ENCODE data around the gene ARL4C.

ARL4C gene, protein sequence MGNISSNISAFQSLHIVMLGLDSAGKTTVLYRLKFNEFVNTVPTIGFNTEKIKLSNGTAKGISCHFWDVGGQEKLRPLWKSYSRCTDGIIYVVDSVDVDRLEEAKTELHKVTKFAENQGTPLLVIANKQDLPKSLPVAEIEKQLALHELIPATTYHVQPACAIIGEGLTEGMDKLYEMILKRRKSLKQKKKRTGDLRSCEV

DNA sequence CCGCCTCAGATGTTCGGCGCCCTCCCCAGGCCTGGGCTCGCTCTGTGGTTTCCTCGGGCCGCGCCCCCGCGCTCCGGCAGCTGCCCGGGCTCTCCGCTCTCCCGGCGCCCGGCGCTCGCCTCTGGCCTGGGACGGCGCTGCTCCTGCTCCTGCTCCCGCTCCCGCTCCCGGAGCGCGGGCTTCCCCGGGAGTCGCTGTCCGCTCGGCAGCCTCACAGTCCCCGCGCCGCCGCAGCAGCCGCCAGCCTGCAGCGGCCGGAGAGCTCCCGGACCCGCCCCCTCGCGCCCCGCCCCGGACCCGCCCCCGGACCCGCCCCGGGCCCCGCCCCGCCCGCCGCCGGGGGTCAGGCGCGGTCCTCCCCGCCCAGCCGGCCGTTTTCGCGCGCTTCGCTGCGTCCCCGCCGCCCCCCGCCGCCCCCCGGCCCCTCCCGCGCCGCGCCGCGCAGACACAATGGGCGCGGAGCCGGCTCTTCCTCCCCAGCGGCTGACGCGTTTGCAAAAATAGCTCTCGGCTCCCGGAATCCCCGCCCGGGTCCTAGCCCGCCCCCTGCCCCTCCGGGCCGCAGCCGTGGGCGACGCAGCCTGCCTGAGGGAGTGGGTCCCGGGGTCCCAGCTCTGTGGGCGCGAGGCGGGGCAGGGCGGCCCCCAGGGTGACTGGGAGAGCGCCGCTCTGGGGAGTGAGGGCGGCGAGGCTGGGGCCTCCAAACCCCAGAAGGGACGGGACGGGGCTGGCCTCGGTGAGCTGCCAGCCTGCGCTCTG is at the start of gene ARL4C:
Gene ARL4C, minus strand, starts transcription at position 247 of the 759 bp plus-strand sequence. CDS start 495 bp downstream, outside the sequence.
- DNase-seq (ENCODE audit: low spot score), result peak; percentile 62

DNA sequence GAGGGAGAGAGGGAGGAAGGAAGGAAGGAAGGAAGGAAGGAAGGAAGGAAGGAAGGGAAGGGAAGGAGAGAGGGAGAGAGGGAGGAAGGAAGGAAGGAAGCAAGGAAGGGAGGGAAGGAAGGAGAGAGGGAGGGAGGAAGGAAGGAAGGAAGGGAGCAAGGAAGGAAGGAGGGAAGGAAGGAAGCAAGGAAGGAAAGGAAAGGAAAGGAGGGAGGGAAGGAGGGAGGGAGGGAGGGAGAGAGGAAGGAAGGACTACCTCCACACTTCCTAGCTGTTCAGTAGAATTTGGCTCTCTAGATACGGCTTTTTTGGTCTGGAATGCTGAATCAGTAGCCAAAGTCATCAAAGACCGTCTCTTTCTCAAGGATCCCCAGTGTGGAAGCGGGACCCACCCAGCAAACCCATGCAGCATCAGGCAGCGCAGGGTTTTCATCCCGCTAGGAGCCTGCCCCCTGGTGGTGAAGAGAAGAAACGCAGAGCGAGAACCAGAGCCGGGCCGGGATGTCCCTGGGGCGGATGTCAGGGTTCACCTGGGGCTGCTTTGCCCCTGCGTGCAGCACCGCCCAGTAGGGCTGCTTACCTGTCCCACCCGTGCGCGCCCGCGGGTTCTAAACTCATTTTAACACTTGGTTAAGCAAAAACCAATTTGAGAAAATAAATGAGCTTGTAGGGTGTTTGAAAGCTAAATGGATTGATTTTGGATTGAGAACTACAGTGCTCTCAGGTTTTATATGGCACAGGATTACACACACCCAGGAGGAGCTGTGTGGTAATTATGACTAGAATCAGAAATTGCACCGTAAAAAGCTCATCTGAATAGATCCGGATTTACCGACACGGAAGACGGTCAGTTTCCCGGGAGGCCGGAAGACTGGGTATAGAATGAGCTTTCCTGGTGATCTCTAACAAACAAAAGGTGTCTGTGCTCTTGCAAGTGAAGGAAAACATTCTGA is 48.1 kb upstream of the ARL4C start:
- peak; percentile 46 for DNase-seq (ENCODE audit: low spot score)

DNA sequence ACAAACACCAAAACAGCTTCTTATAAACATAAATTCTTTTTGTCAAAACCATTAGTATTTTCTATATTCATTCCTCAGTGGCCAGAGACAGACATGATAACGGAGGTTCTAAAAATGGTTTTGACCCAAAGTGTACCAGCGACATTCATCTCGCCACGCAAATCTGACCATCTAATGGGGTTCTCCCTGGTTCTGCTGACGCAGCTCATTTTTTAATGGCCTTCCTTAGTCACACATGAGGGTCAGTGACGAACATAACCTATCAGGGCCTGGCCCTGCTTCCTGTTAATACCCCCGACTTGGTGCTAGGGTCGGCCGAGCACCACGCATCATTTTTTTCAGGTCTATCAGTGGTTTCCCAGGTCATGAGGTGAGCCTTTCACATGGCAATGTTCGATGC is 45.9 kb upstream of the ARL4C start:
- no peak for DNase-seq (ENCODE audit: low spot score)

DNA sequence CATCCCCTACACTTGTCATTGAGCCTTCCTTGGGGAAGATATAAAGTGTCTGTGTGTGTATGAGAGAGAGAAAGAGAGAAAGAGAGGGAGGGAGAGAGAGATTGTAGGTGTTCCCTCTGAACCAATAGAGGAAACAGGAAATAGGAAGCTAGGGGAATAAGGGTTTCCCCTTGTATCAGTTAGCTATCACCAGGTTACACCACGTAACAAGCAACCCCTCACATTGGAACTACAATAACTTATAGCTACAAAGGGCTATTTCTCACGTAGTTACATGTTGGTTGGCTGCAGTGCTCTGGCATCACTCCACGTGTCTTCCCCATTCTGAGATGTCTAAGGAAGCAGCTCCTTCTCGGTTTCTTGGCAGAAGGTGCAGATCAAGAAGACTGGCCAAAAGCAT is 41.0 kb upstream of the ARL4C start:
- DNase-seq (ENCODE audit: low spot score), result no peak

DNA sequence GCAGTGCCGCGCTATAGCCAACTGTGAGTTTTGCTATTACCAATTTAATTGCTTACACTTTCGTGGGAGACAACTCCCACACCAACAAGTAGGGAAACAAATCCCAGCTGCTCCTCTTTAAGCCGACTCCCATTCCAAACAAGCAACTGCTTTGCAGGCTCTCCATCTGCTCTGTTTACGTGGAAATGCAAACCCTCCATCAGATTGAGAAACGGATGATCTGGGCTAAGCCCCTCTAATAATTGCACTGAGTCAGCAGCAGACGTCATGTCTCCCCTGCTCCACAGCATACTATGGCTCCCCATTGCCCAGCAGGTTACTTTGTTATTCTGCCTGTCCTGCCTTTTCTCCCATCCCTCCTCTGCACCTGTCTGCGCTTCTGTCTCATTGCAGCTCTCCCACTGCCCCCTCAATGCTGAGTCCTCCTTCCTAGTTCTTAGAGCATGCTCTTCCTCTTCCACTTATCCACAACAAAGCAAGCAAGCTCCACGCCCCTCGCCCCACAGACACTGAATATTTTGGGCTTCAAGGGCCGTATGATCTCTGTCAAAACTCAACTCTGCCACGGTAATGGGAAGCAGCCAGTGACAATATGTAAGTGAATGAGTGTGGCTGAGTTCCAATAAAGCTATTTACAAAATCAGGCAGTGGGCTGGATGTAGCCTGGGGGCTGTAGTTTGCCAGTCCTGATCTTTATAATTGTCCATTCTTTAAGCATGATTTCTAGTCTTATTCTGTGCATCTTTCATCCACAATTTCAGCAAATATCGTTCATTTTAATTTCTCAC is 39.5 kb upstream of the ARL4C start:
- no peak for DNase-seq (ENCODE audit: low spot score)

DNA sequence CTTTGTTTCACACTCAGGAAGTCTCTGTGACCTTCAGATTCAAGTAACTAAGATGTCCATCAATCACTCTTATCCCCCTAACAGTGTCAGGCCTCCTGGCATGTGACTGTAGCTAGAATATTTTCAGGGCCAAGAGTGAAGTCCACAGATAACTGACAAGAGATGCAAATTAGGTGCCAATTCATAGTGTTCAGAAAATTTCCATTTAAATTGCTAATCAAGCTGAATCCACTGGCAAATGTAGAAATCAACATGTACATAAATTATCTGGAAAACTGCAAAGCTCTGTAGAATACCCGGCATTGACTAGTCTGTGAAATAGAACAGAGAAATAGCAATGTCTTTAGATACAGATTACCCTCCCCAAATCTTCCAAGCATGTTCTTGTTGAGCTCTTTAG is 38.6 kb upstream of the ARL4C start:
- no peak for DNase-seq (ENCODE audit: low spot score)

DNA sequence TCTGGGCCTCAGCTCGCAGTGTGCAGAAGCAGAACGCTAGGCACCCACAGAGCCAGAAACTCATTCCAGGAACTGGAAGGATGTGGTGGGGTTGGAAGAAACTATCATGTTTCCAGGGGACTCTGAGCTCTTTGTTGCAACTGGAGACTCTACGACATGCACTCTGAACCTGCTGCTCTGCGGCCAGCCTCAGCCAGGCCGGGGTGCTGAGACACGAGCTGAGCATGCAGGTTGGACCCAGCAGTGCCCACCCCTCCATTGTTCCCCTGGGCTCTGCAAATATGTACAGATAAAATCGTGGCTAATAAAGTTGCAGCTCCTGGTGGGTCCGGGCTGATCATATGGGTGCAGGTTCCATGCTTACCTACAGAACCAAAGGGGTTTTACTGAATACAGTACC is 37.6 kb upstream of the ARL4C start:
- DNase-seq (ENCODE audit: low spot score), result no peak

DNA sequence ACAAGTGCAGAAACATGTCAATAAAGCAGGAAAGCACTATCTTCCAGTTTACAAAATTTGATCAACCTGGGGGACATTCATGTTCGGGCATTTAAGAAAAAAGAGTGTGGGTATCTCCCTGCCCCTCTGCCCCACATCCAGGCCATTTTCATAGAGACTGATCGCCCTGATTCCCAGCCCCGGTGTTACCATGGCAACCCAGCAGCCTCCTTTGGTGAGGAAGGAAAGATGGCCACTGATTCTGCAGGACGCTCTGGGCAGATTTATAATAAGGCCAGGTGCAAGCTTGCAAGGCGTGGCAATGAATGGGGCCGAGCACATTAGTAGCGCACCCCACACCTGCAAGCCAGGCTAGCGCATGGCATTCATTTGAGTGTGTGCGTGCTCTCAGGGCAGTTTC is 36.7 kb upstream of the ARL4C start:
- DNase-seq (ENCODE audit: low spot score), result no peak

DNA sequence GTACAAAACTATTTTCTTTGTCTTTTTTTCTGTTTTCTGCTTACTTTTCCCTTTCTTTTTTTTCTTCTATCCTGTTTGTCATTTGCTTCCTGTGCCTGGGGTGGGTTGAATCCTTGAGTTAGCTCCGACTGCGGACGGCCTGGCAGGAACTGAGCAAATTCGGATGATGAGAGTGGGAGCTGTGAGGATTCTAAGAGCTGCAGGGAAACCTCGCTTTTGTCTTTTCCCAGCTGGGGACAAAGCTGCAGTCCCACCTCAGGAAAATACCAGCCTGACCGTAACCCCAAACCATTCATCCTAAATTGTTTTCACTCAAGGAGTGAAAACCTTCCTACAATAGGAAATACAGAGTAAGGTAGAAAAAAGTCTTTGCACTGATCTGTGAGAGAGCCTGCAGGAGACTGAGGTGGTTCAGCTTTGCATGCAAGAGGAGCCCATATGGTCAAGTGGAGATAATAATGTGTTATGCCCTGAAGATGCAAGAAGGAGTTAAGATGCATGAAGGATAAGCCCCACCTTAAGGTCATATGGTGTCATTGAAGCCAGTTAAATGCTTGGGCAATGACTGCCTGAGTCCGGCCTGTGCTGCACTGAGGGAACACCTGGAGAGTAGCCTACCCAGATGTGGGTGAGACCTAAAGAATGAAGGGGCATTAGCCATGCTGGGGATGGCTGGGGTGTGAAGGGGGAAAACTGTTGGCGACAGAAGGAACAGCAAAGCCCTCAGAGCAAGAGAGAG is 31.7 kb upstream of the ARL4C start:
- no peak for DNase-seq (ENCODE audit: low spot score)

DNA sequence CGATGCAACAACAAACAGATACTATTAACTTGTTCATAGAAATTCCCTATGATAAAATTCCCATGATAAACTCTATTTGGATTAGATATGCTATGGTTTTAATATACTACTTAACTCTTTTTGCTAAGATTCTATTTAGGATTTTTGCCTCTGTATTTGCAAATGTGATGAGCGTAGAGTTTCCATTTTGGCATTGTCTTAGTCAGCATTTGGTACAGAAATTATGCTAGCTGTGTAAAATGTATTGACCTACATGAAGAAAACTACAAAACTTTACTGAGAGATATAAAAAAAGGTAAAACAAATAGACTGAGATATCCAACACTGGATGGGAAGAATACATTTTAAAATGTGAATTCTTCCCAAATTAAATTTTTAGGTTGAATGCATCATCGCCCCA is 29.8 kb upstream of the ARL4C start:
- DNase-seq (ENCODE audit: low spot score), result no peak

DNA sequence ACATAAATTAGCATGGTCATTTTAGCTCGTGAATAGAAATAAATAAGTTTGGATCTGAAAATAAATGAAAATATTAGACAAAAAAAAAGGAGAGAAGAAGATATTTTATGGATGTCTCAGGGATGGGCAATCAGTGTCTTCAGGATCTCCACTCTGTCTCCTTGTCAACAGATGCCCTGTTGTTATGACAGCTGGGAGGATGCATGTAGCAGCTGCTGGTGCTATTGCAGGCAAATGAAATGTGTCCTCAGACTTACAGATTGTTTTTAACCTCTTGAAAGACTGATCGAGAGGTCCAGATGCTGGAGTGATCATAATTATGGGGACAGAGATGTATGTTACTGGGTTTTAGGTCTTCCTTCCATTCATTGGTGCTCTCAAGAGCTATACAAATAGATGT is 24.7 kb upstream of the ARL4C start:
- DNase-seq (ENCODE audit: low spot score), result no peak

DNA sequence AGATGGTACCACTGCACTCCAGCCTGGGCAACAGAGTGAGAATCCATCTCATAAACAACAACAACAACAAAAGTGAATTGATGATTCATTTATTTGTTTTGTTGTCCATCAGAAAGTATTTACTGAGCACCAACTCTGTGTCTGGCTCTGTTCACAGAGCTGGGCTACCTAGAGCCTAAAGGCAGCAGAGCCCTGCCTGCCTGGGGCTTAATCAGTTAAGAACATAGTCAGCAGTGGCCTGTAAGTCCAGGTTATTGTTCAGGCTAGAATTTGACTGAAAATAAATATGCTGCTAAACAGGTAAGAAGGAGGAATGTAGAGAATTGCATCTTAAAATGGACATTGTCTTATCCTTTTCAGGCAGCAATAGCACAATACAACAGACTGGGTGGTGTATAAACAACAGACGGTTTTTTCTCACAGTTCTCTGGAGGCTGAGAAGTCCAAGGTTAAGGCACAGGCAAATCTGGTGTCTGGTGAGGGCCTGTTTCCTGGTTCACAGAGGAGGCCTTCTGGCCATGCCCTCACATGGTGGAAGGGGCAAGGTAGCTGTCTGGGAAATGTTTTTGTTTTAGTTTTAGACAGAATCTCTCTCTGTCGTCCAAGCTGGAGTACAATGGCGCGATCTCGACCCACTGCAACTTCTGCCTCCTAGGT is 22.2 kb upstream of the ARL4C start:
- no peak for DNase-seq (ENCODE audit: low spot score)

DNA sequence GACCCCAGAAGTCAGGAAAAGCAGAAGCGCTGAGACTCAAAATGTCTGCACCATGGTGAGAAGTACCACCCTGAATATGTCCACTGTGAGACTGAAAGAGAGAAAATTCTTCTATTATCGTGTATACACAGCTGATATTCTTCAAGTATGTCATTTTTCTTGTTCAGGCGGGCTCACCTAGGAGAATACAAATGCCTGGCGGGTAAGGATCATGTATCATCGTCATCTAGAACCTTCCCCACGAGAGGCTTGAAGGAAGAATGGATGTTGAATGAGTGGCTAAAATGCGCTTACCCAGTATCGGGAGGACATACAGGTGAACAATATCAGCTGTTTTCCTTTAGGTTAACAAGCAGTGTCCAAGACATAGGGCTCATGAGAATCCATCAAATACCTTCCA is 21.1 kb upstream of the ARL4C start:
- DNase-seq (ENCODE audit: low spot score), result no peak

DNA sequence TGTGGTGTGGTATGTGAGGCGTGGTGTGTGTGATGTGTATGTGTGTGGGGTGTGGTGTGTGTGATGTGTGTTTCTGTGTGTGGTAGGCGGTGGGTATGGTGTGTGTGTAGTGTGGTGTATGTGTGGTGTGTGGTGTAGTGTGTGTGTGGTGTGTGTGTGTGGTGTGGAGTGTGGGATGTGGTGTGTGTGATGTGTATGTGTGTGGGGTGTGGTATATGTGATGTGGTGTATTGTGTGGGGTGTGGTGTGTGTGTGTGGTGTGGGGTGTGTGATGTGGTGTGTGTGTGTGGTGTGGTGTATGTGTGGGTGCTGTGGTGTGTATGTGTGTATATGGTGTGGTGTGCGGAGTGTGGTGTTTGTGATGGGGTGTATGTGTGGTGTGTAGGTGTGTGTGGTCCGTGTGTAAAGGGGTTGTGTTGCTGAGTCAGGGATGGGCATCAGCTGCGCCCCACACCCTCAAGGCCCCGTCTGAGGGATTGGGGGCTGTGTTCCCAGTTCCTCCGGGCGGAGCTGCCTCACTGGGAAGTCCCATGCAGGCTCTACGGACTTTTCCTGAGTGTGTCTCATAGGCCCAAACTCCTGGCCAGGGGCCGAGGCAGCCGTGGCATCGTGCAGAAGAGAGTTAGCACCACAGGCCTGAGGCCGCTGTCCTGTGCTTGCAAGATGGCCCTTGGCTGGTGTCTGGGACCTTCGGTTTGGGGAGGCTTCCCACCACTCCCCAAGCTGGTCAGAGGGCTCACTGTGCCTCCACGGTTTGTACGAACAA is 18.2 kb upstream of the ARL4C start:
- DNase-seq (ENCODE audit: low spot score), result no peak

DNA sequence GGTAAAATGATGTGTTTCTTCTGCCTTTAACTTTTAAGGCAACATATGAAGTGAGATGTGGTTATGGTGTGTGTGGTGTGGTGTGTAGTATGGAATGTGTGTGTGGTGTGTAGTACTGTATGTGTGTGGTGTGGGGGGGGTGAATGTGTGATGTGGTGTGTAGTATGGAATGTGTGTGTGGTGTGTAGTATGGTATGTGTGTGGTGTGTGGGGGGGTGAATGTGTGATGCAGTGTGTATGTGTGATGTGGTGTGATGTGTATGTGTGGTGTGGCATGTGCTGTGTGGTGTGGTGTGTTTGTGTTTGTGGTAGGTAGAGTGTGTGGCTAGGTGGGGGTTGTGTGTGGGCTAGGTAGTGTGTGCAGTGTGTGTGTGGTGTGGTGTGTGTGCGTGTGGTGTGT is 17.2 kb upstream of the ARL4C start:
- DNase-seq (ENCODE audit: low spot score), result no peak

DNA sequence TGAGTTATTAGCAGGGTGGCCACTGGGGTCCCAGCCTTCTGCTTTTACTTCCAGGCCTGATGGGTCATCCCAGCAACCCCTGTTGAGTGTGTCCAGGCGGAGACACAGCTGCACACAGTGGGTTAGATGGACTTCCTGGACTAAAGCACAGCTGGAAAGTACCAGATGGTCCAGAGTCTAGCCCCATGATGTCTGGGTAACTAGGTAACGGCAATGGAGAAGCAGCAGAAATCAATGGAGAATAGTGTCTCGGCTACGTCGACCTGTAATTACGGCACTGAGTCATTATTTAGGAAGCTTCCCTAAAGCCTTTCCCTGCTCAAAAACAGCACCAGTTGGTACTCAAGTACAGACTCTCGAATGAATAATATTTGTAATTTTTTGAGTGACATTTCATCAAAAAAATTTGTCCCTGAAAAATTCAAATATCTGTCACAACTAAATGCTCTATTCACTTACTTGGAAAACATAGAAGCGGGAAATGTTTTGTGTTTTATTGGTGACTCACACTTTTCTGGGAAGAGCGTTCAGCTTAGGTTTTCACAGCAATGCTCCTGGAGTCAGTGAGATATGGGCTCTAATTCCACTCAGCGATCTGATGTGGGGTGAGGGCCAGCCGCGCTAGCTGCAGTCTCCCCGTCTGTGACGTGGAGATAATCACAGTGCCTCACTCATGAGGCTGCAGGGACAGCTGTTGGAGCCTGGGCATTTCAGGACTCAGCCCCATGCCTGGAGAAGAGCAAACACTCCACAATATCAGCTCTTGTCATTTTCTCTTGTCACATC is 16.2 kb upstream of the ARL4C start:
- DNase-seq (ENCODE audit: low spot score), result no peak

DNA sequence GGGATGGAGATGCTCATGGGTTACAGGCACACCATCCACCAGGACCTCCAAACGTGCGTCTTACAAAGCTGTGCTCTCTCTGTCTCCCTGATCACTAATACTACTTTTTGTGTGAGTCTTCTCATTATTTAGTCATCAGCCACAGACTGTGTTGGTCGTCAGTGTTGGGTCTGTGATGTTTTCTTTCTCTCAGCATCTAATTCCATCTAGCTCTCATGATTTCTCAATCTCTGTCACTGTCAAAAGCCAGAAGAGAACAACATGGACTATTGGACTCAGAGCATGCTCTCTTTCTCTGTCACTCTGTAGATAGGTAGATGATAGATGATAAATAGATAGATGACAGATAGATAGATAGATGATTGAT is 6.0 kb upstream of the ARL4C start:
- no peak for DNase-seq (ENCODE audit: low spot score)

DNA sequence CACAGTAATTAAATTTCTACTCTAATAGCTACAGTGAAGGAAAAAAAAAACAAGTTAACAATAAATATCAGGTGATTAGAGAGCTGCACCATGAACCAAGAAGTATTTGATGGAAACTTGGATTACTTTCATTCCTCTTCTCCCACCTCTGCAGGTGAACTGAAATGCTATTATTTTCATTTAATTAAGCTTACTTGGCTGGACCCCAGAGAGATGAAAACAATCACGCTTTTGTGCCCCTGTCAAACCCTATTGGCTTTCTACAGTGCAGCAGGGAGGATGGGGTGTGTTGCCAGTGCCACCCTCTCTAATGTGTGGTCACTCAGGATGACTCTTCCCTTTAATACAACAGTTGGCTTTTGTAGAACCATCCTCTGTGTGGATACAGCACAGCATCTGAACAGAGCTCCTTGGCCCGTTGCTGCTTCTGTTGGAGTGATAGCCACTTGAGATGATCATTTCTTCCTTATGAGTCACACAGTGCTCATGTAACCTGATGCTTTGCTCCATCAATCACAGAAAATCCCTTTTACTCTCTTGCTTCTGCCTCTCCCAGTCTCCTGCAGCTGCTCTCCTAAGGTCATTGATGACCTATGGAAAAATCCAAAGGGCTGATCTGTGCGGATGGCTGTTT is 5.5 kb upstream of the ARL4C start:
- DNase-seq (ENCODE audit: low spot score), result peak; percentile 80

Data from SW480 (cell line).